Neural cell (in vitro differentiated cells): ENCODE measurements around the gene RPL14.

Experiments
- SMC3 ChIP-seq: fragments of 450-650 bp; conservative IDR thresholded peaks from 2 replicates; pipeline ENCODE4 v1.6.1; 2014; ENCODE audit warnings: antibody characterized with exemption, mild to moderate bottlenecking, moderate library complexity; ENCODE audit not compliant: poor library complexity
- TAF1 ChIP-seq: IDR thresholded peaks from 2 replicates; pipeline ENCODE4 v1.6.1; 2012; ENCODE audit warnings: low read depth
- TF ChIP-seq, protein P1 (sequence below): fragments of 450-650 bp; IDR thresholded peaks from 2 replicates; pipeline ENCODE4 v1.5.1; 2014; ENCODE audit warnings: antibody characterized with exemption, mild to moderate bottlenecking, moderate library complexity; ENCODE audit not compliant: poor library complexity, severe bottlenecking

DNA sequence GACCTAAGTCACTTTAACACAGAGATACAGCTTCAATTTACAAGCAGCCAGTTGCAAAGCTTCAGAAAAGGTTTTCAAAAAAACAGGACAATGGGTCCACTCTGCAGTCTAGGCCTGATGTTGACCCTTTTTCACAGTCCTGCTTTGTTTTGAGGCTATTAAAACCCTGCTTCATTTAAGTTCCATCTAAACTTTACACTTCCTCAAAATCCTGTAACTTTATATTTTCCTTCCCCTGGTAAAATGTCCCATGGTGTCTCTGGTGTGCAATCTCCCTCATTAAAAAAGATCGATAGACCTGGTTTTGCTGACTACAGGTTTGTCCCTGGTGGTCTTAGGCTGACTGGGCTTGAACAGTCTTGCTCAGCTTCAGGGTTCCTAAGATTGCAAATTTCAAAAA lies 5.1 kb upstream of the RPL14 start:
- TF ChIP-seq, protein P1, sequence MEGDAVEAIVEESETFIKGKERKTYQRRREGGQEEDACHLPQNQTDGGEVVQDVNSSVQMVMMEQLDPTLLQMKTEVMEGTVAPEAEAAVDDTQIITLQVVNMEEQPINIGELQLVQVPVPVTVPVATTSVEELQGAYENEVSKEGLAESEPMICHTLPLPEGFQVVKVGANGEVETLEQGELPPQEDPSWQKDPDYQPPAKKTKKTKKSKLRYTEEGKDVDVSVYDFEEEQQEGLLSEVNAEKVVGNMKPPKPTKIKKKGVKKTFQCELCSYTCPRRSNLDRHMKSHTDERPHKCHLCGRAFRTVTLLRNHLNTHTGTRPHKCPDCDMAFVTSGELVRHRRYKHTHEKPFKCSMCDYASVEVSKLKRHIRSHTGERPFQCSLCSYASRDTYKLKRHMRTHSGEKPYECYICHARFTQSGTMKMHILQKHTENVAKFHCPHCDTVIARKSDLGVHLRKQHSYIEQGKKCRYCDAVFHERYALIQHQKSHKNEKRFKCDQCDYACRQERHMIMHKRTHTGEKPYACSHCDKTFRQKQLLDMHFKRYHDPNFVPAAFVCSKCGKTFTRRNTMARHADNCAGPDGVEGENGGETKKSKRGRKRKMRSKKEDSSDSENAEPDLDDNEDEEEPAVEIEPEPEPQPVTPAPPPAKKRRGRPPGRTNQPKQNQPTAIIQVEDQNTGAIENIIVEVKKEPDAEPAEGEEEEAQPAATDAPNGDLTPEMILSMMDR, result no peak
- TF ChIP-seq TAF1 (no peak), SMC3 (no peak)
